Stomach (tissue), 4 donors: ENCODE measurements around the gene CNTNAP5.

ENCODE experiments used
- EP300 ChIP-seq: sonication (generic); formaldehyde crosslinking; IDR thresholded peaks from one replicate; pipeline ENCODE4 v1.6.1; 2017; ENCODE audit warnings: antibody characterized with exemption
- TF ChIP-seq, protein P1 (sequence below), 7 experiments: fragments of 450-650 bp in 4 of 7; fragments of 200-600 bp in 3 of 7; sonication (generic) in 3 of 7; IDR thresholded peaks; one replicate each; pipeline ENCODE4 v1.5.1; 2016 to 2019; ENCODE audit warnings: antibody characterized with exemption in 7 of 7, control low read depth in 2 of 7, mild to moderate bottlenecking in 1 of 7

GRCh38 chr2:124523096-124523495 lies 498.0 kb downstream of the CNTNAP5 start:
- TF ChIP-seq, protein P1, sequence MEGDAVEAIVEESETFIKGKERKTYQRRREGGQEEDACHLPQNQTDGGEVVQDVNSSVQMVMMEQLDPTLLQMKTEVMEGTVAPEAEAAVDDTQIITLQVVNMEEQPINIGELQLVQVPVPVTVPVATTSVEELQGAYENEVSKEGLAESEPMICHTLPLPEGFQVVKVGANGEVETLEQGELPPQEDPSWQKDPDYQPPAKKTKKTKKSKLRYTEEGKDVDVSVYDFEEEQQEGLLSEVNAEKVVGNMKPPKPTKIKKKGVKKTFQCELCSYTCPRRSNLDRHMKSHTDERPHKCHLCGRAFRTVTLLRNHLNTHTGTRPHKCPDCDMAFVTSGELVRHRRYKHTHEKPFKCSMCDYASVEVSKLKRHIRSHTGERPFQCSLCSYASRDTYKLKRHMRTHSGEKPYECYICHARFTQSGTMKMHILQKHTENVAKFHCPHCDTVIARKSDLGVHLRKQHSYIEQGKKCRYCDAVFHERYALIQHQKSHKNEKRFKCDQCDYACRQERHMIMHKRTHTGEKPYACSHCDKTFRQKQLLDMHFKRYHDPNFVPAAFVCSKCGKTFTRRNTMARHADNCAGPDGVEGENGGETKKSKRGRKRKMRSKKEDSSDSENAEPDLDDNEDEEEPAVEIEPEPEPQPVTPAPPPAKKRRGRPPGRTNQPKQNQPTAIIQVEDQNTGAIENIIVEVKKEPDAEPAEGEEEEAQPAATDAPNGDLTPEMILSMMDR (IDR thresholded peaks at IDR 0.05): no peak
- TF ChIP-seq EP300: no peak
